ENCODE data around the gene DIO3. TPM values are rescaled to one million over a fixed set of nuclear protein-coding genes. Genes with fewer than 3 reads are reported as not detected.

DIO3 gene
- total RNA-seq, 2 donors from 2014 or later: not detected

- peaks cover 4 to 9% of the 10 kb centered on the region in 2 donors for H3K9me3 Mint-ChIP-seq
- peaks cover 28% of the 10 kb centered on the region for H3K4me1 Mint-ChIP-seq (ENCODE audit: low read depth)
- H3K27me3 Mint-ChIP-seq (ENCODE audit: low read depth): no peaks in the 10 kb centered on the region
- ATAC-seq (replicated peaks in 1 of 2): peak in 1 of 2 donors; percentile 33
- no peak overlapping the region for H3K27ac Mint-ChIP-seq
- DNase-seq: no peak
- peaks cover 0 to 11% of the 10 kb centered on the region in 2 donors for H3K36me3 Mint-ChIP-seq (ENCODE audit: insufficient read depth in 2 of 2)
- no peak overlapping the region for H3K4me3 Mint-ChIP-seq
Observed at GRCh38 chr14:101593411-101594238, 32.3 kb downstream of the DIO3 start.

GRCh38 chr14:101594511-101595148, 33.3 kb downstream of the DIO3 start:
- peaks cover 4 to 9% of the 10 kb centered on the region in 2 donors for H3K9me3 Mint-ChIP-seq
- no peak overlapping the region for H3K27ac Mint-ChIP-seq
- H3K36me3 Mint-ChIP-seq (ENCODE audit: insufficient read depth in 2 of 2): peaks cover 0 to 11% of the 10 kb centered on the region in 2 donors
- ATAC-seq (replicated peaks in 1 of 2) (no peak), DNase-seq (no peak)
- H3K4me3 Mint-ChIP-seq: no peak overlapping the region
- no peaks in the 10 kb centered on the region for H3K27me3 Mint-ChIP-seq (ENCODE audit: low read depth)
- H3K4me1 Mint-ChIP-seq (ENCODE audit: low read depth): peaks cover 31% of the 10 kb centered on the region

GRCh38 chr14:101595349-101595748, 34.1 kb downstream of the DIO3 start:
- DNase-seq: no peak

GRCh38 chr14:101595887-101596721, 34.8 kb downstream of the DIO3 start:
- H3K4me1 Mint-ChIP-seq (ENCODE audit: low read depth): peaks cover 31% of the 10 kb centered on the region
- H3K9me3 Mint-ChIP-seq: peaks cover 4 to 9% of the 10 kb centered on the region in 2 donors
- H3K36me3 Mint-ChIP-seq (ENCODE audit: insufficient read depth in 2 of 2): peaks cover 0 to 11% of the 10 kb centered on the region in 2 donors
- H3K27me3 Mint-ChIP-seq (ENCODE audit: low read depth): no peaks in the 10 kb centered on the region
- peak; percentile 25 for DNase-seq
- peak; percentile 43 to 59 for ATAC-seq (replicated peaks in 1 of 2)
- H3K27ac Mint-ChIP-seq: peak overlapping the region; percentile 90
- peak overlapping the region; percentile 15 to 54 for H3K4me3 Mint-ChIP-seq

More at GRCh38 chr14:101595349-101595748, 34.1 kb downstream of the DIO3 start:
- Mint-ChIP-seq H3K4me3 (no peak overlapping the region), H3K36me3 (ENCODE audit: insufficient read depth in 2 of 2) (peaks cover 0 to 11% of the 10 kb centered on the region in 2 donors), H3K9me3 (peaks cover 4 to 9% of the 10 kb centered on the region in 2 donors), H3K4me1 (ENCODE audit: low read depth) (peaks cover 31% of the 10 kb centered on the region), H3K27ac (peak overlapping the region; percentile 90), H3K27me3 (ENCODE audit: low read depth) (no peaks in the 10 kb centered on the region)
- ATAC-seq (replicated peaks in 1 of 2): no peak

- ATAC-seq (replicated peaks in 1 of 2) (peak; percentile 7 to 10), DNase-seq (no peak)
- H3K4me3 Mint-ChIP-seq: no peak overlapping the region
- no peaks in the 10 kb centered on the region for H3K27me3 Mint-ChIP-seq (ENCODE audit: low read depth)
- H3K36me3 Mint-ChIP-seq (ENCODE audit: insufficient read depth in 2 of 2): peaks cover 0 to 11% of the 10 kb centered on the region in 2 donors
- peaks cover 4 to 9% of the 10 kb centered on the region in 2 donors for H3K9me3 Mint-ChIP-seq
- H3K4me1 Mint-ChIP-seq (ENCODE audit: low read depth): peaks cover 31% of the 10 kb centered on the region
- peak overlapping the region; percentile 71 for H3K27ac Mint-ChIP-seq
Observed at GRCh38 chr14:101596742-101597141, 35.4 kb downstream of the DIO3 start.

- no peak overlapping the region for H3K27ac Mint-ChIP-seq
- no peak for DNase-seq
- no peak overlapping the region for H3K4me3 Mint-ChIP-seq
- peaks cover 0 to 11% of the 10 kb centered on the region in 2 donors for H3K36me3 Mint-ChIP-seq (ENCODE audit: insufficient read depth in 2 of 2)
- ATAC-seq (replicated peaks in 1 of 2): no peak
- H3K9me3 Mint-ChIP-seq: peaks cover 4 to 9% of the 10 kb centered on the region in 2 donors
- no peaks in the 10 kb centered on the region for H3K27me3 Mint-ChIP-seq (ENCODE audit: low read depth)
- peaks cover 31% of the 10 kb centered on the region for H3K4me1 Mint-ChIP-seq (ENCODE audit: low read depth)
Observed at GRCh38 chr14:101598159-101598558, 36.9 kb downstream of the DIO3 start.

- Mint-ChIP-seq H3K9me3 (peaks cover 4 to 8% of the 10 kb centered on the region in 2 donors), H3K27ac (no peak overlapping the region), H3K4me3 (no peak overlapping the region), H3K4me1 (ENCODE audit: low read depth) (peaks cover 31% of the 10 kb centered on the region), H3K27me3 (ENCODE audit: low read depth) (no peaks in the 10 kb centered on the region), H3K36me3 (ENCODE audit: insufficient read depth in 2 of 2) (peaks cover 0 to 11% of the 10 kb centered on the region in 2 donors)
- DNase-seq (no peak), ATAC-seq (replicated peaks in 1 of 2) (no peak)
Observed at GRCh38 chr14:101598571-101599233, 37.4 kb downstream of the DIO3 start.

- H3K36me3 Mint-ChIP-seq (ENCODE audit: insufficient read depth in 2 of 2): peaks cover 0 to 11% of the 10 kb centered on the region in 2 donors
- no peak for DNase-seq
- no peak overlapping the region for H3K27ac Mint-ChIP-seq
- no peak for ATAC-seq (replicated peaks in 1 of 2)
- H3K27me3 Mint-ChIP-seq (ENCODE audit: low read depth): no peaks in the 10 kb centered on the region
- no peak overlapping the region for H3K4me3 Mint-ChIP-seq
- H3K9me3 Mint-ChIP-seq: peaks cover 4 to 5% of the 10 kb centered on the region in 2 donors
- peaks cover 31% of the 10 kb centered on the region for H3K4me1 Mint-ChIP-seq (ENCODE audit: low read depth)
Observed at GRCh38 chr14:101599234-101599885, 38.1 kb downstream of the DIO3 start.

- no peak for DNase-seq
- Mint-ChIP-seq H3K4me1 (ENCODE audit: low read depth) (peaks cover 31% of the 10 kb centered on the region), H3K27ac (no peak overlapping the region)
Observed at GRCh38 chr14:101600336-101600890, 39.1 kb downstream of the DIO3 start.

GRCh38 chr14:101600891-101601605, 39.8 kb downstream of the DIO3 start:
- DNase-seq (no peak), ATAC-seq (replicated peaks in 1 of 2) (no peak)
- H3K36me3 Mint-ChIP-seq (ENCODE audit: insufficient read depth in 2 of 2): peaks cover 0 to 6% of the 10 kb centered on the region in 2 donors
- H3K27ac Mint-ChIP-seq: no peak overlapping the region
- H3K27me3 Mint-ChIP-seq (ENCODE audit: low read depth): peaks cover 11% of the 10 kb centered on the region
- peaks cover 3 to 4% of the 10 kb centered on the region in 2 donors for H3K9me3 Mint-ChIP-seq
- no peak overlapping the region for H3K4me3 Mint-ChIP-seq
- peaks cover 25% of the 10 kb centered on the region for H3K4me1 Mint-ChIP-seq (ENCODE audit: low read depth)

More at GRCh38 chr14:101600336-101600890, 39.1 kb downstream of the DIO3 start:
- H3K27me3 Mint-ChIP-seq (ENCODE audit: low read depth): peaks cover 5% of the 10 kb centered on the region
- ATAC-seq (replicated peaks in 1 of 2): no peak
- peaks cover 4 to 5% of the 10 kb centered on the region in 2 donors for H3K9me3 Mint-ChIP-seq
- peaks cover 0 to 11% of the 10 kb centered on the region in 2 donors for H3K36me3 Mint-ChIP-seq (ENCODE audit: insufficient read depth in 2 of 2)
- H3K4me3 Mint-ChIP-seq: no peak overlapping the region
